GM12873 (cell line): Measurements from ENCODE around the gene GLRX.

Source experiments
- CTCF ChIP-seq: IDR thresholded peaks from 2 replicates; pipeline ENCODE4 v1.5.1; 2012; ENCODE audit warnings: low read depth, mild to moderate bottlenecking, moderate library complexity, low read length, control low read depth; ENCODE audit not compliant: insufficient read depth; ENCODE audit errors: missing control alignments

The GLRX gene

GRCh38 chr5:95840956-95841705 is 18.6 kb upstream of the GLRX start:
- no peak for TF ChIP-seq CTCF

- no peak for TF ChIP-seq CTCF
Observed at GRCh38 chr5:95839658-95840057, 17.1 kb upstream of the GLRX start.

GRCh38 chr5:95838556-95838955 is 16.0 kb upstream of the GLRX start:
- TF ChIP-seq CTCF = no peak

- no peak for TF ChIP-seq CTCF
Observed at GRCh38 chr5:95838001-95838520, 15.5 kb upstream of the GLRX start.

- TF ChIP-seq CTCF = no peak
Observed at GRCh38 chr5:95837492-95837891, 15.0 kb upstream of the GLRX start.

DNA sequence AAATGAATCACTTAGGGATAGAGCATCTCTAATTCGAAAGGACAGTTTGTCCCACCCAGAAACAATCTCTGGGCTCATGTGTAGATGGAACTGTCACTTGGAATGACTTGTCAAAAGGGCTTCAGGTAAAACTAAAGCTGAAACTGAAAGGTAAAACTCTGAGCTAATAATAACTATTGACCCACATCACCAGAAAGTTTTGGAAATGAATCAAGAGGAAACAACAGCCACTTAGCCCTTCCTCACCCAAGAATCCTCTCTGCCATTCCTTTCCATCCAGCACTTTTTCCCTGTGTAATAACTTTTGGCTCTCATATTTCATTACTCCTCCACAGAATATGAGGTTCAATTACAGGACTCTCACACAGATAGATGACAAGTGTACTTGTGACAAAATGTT is 14.0 kb upstream of the GLRX start:
- no peak for TF ChIP-seq CTCF

DNA sequence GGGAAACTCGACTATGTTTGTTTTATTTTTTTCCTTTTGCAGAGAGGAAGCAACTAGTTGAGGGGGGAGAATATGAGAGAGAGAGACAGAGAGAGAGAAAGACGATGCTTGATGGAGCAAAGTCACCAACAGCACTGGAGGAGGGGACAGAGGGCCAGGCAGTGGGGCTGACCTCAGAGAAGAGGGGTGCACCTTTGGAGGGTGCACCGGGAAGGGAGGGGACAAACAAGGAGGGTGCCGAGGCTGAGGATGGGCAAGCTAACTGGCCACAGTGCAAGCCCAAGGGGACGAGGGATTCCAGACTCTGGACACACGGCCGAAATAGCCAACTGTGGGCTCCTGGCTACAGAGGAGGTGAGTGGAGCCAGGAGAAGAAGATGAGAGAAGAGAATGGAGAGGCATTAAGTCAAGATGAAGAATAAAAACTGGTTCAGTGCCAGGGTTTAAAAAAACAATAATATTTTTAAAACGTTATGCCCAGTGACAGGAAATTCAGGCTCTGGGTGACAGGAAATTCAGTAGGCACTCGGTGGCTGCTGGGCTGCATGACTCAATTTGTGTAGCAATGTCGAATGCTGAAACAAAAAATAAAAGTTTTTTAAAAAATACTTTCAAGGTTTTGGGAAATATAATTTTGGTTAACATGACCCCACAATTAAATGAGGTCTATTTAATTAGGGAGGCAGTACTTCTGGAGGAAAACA is 13.3 kb upstream of the GLRX start:
- TF ChIP-seq CTCF = no peak
